A549 (cell line): ENCODE data around the gene NSUN6. TPM values are rescaled to one million over a fixed set of nuclear protein-coding genes. Genes with fewer than 3 reads are reported as not detected.
"Not testable (repeated sequence)": the region's sequence is repeated elsewhere in the genome, so short reads cannot be mapped to it uniquely, and the experiment has no call there.

Source experiments
- ATAC-seq, 2 experiments: fragments of 200-7000 bp in 1 of 2; fragments of >200 bp in 1 of 2; cut with Nextera tagmentation in 1 of 2; cut with Tn5 transposase in 1 of 2; 3 replicates each; pipeline versions ENCODE4 v1.8.0 to v1.9.1; 2018 to 2020; ENCODE audit warnings: mild to moderate bottlenecking in 1 of 2, moderate library complexity in 1 of 2
- CTCF ChIA-PET: fragments of 300-600 bp; sonication (Branson Sonifier 250); formaldehyde crosslinking; extraction: SDS; loops from one replicate; lab custom pipeline; 2021; ENCODE audit warnings: antibody characterized with exemption, inconsistent platforms; lab: Yijun Ruan, JAX
- POLR2A ChIA-PET: fragments of 350-600 bp; formaldehyde crosslinking; extraction: SDS; loops from one replicate; lab custom pipeline; 2021; ENCODE audit warnings: antibody characterized with exemption, inconsistent platforms; lab: Yijun Ruan, JAX
- DNase-seq, 2 experiments: peaks; one replicate each; pipeline versions ENCODE4 v3.0.0 to v3.0.0-alpha.2; 2011 to 2016; ENCODE audit warnings: low read depth in 1 of 2, low spot score in 1 of 2
- FAIRE-seq: peaks from 2 replicates; lab custom pipeline; 2011; peaks lifted over from hg19 to GRCh38; lab: Jason Lieb, UNC
- H3K27ac ChIP-seq, 2 experiments: fragments of >200 bp; sonication (Bioruptor Twin); formaldehyde crosslinking; 3 replicates each; pipeline ENCODE4 v1.5.1; 2016 to 2017
- H3K4me1 ChIP-seq: fragments of >200 bp; sonication (Bioruptor Twin); formaldehyde crosslinking; 3 replicates; pipeline ENCODE4 v1.6.1; 2016
- H3K4me2 ChIP-seq: fragments of >200 bp; sonication (Bioruptor Twin); formaldehyde crosslinking; 3 replicates; pipeline ENCODE4 v1.6.1; 2016
- H3K4me3 ChIP-seq: fragments of >200 bp; sonication (Bioruptor Twin); formaldehyde crosslinking; 3 replicates; pipeline ENCODE4 v1.5.1; 2016
- H3K9me3 ChIP-seq: fragments of >200 bp; sonication (Bioruptor Twin); formaldehyde crosslinking; 3 replicates; pipeline ENCODE4 v1.6.1; 2016
- BHLHE40 ChIP-seq: IDR thresholded peaks from 2 replicates; pipeline ENCODE4 v1.6.1; 2012; ENCODE audit warnings: low read depth, low read length, inconsistent platforms
- CBX8 ChIP-seq: fragments of 200-600 bp; sonication (generic); IDR thresholded peaks from 2 replicates; pipeline ENCODE4 v1.6.1; 2016
- CHD4 ChIP-seq: fragments of 200-600 bp; sonication (generic); IDR thresholded peaks from 2 replicates; pipeline ENCODE4 v1.6.1; 2016; ENCODE audit warnings: antibody characterized with exemption, mild to moderate bottlenecking, borderline replicate concordance
- EHF ChIP-seq: fragments of 250-450 bp; sonication (Bioruptor Pico); IDR thresholded peaks from 2 replicates; pipeline ENCODE4 v1.5.0; 2020; ENCODE audit warnings: mild to moderate bottlenecking
- FOXS1 ChIP-seq: fragments of 250-450 bp; sonication (Bioruptor Pico); IDR thresholded peaks from 2 replicates; pipeline ENCODE4 v1.5.0; 2020; ENCODE audit warnings: mild to moderate bottlenecking, moderate library complexity
- JUN ChIP-seq, 2 experiments: fragments of >200 bp; sonication (Bioruptor Twin); formaldehyde crosslinking; IDR thresholded peaks; 2 replicates in 1 of 2; 3 replicates in 1 of 2; pipeline ENCODE4 v1.6.1; 2016 to 2017
- JUNB ChIP-seq: fragments of >200 bp; sonication (Bioruptor Twin); formaldehyde crosslinking; IDR thresholded peaks from 2 replicates; pipeline ENCODE4 v1.6.1; 2016
- KDM1A ChIP-seq: fragments of 200-600 bp; sonication (generic); IDR thresholded peaks from 2 replicates; pipeline ENCODE4 v1.6.1; 2016; ENCODE audit warnings: low read depth, mild to moderate bottlenecking
- MAFK ChIP-seq: fragments of 450-650 bp; IDR thresholded peaks from 2 replicates; pipeline ENCODE4 v1.6.1; 2014; ENCODE audit not compliant: partially characterized antibody
- NR3C1 ChIP-seq: fragments of >200 bp; sonication (Bioruptor Twin); formaldehyde crosslinking; IDR thresholded peaks from 3 replicates; pipeline ENCODE4 v1.6.1; 2017
- POLR2AphosphoS2 ChIP-seq: conservative IDR thresholded peaks from 2 replicates; pipeline ENCODE4 v1.6.1; 2012; ENCODE audit warnings: low read length, improper control_type of control experiment, inconsistent platforms
- RAD21 ChIP-seq, 2 experiments: fragments of >200 bp in 1 of 2; sonication (Bioruptor Twin) in 1 of 2; formaldehyde crosslinking in 1 of 2; IDR thresholded peaks in 1 of 2; conservative IDR thresholded peaks in 1 of 2; 2 replicates in 1 of 2; 3 replicates in 1 of 2; pipeline ENCODE4 v1.6.1; 2012 to 2018; ENCODE audit warnings: inconsistent platforms in 1 of 2
- RARB ChIP-seq: fragments of 250-450 bp; sonication (Bioruptor Pico); IDR thresholded peaks from 2 replicates; pipeline ENCODE4 v1.8.0; 2021; ENCODE audit warnings: mild to moderate bottlenecking, moderate library complexity
- RNF2 ChIP-seq: fragments of 200-600 bp; sonication (generic); IDR thresholded peaks from 2 replicates; pipeline ENCODE4 v1.6.1; 2016; ENCODE audit warnings: low read depth, mild to moderate bottlenecking, antibody characterized with exemption, moderate library complexity, borderline replicate concordance
- SMC3 ChIP-seq: fragments of >200 bp; sonication (Bioruptor Twin); formaldehyde crosslinking; IDR thresholded peaks from 3 replicates; pipeline ENCODE4 v1.6.1; 2018; ENCODE audit warnings: inconsistent platforms
- SREBF2 ChIP-seq: fragments of 450-650 bp; IDR thresholded peaks from 2 replicates; pipeline ENCODE4 v1.6.1; 2014; ENCODE audit warnings: mild to moderate bottlenecking, moderate library complexity
- ZC3H11A ChIP-seq: fragments of 450-650 bp; IDR thresholded peaks from 2 replicates; pipeline ENCODE4 v1.6.1; 2014; ENCODE audit warnings: antibody characterized with exemption, mild to moderate bottlenecking
- ZNF302 ChIP-seq: fragments of 250-450 bp; sonication (Bioruptor Pico); IDR thresholded peaks from 2 replicates; pipeline ENCODE4 v1.9.0; 2021; ENCODE audit warnings: inconsistent platforms, mild to moderate bottlenecking, moderate library complexity
- WGBS: methylation state at CpG from one replicate; pipeline ENCODE4 v1.1.6; 2017; ENCODE audit errors: missing lambda C conversion rate; 5-methylcytosine and 5-hydroxymethylcytosine counted together
- polyA plus RNA-seq, 4 experiments: library from polyadenylated mRNA; depleted of rRNA in 3 of 4; stranded (reverse); fragments of >200 nt; fragmentation: RNase III in 1 of 4; extraction: RNeasy Plus Mini Kit Qiagen cat#74134 plus additional on column Dnase treatment in 1 of 4; gene quantifications; 2 replicates in 3 of 4; 3 replicates in 1 of 4; pipeline ENCODE4 v1.2.3, GENCODE V29; 2011 to 2017
- TF ChIP-seq, protein P1 (sequence below): IDR thresholded peaks from 2 replicates; pipeline ENCODE4 v1.6.1; 2012
- TF ChIP-seq, protein P2 (sequence below): fragments of >200 bp; sonication (Bioruptor Twin); formaldehyde crosslinking; IDR thresholded peaks from 2 replicates; pipeline ENCODE4 v1.6.1; 2016
- TF ChIP-seq, protein P3 (sequence below): fragments of >200 bp; sonication (Bioruptor Twin); formaldehyde crosslinking; IDR thresholded peaks from 3 replicates; pipeline ENCODE4 v1.5.1; 2016
- TF ChIP-seq, protein P4 (sequence below): fragments of 250-450 bp; sonication (Bioruptor Pico); IDR thresholded peaks from 2 replicates; pipeline ENCODE4 v1.5.0; 2020; ENCODE audit warnings: low read depth, mild to moderate bottlenecking, moderate library complexity

The NSUN6 gene
- polyA plus RNA-seq, 2 of the 4 experiments (the other 2 are of a cell fraction) = 6.5 to 14.7 TPM

DNA sequence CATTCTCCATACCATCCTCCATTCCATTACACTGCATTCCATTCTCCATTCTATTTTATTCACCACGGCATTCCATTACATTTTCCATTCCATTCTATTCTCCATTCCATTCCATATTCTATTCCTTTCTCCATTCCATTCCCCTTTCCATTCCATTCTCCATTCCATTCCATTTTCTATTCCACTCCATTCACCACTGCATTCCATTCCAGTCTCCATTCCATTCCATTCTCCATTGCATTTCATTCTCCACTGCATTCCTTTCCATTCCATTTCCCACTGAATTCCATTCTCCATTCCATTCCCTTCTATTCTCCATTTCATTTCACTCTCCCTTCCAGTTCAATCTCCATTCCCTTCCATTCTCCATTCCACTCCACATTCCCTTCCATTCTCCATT lies 79.6 kb downstream of the NSUN6 start (continued):
- TF ChIP-seq POLR2AphosphoS2 (no peak), JUN (IDR thresholded peaks at IDR 0.05) (no peak), ZNF302 (no peak), SMC3 (no peak), ZC3H11A (no peak), EHF (no peak)
- TF ChIP-seq, protein P1, sequence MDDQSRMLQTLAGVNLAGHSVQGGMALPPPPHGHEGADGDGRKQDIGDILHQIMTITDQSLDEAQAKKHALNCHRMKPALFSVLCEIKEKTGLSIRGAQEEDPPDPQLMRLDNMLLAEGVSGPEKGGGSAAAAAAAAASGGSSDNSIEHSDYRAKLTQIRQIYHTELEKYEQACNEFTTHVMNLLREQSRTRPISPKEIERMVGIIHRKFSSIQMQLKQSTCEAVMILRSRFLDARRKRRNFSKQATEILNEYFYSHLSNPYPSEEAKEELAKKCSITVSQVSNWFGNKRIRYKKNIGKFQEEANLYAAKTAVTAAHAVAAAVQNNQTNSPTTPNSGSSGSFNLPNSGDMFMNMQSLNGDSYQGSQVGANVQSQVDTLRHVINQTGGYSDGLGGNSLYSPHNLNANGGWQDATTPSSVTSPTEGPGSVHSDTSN = no peak

DNA sequence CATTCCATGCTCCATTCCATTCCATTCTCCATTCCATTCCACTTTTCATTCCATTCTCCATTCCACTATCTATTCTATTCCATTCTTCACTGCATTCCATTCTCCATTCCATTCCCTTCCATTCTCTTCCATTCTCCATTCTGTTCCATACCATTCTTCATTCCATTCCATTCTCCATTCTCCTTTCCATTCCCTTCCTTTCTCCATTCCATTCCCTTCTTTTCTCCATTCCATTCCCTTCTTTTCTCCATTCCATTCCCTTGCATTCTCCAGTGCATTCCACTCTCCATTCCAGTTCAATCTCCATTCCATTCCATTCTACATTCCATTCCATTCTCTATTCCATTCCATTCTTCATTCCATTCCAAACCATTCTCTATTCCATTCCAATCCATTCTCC lies 80.3 kb downstream of the NSUN6 start:
- Histone ChIP-seq H3K4me3 (no peak overlapping the region), H3K27ac (no peak overlapping the region), H3K4me2 (no peak overlapping the region), H3K9me3 (peaks cover 17% of the 10 kb centered on the region; the same call in 1 of the 3 replicates), H3K4me1 (no peaks in the 10 kb centered on the region)
- ATAC-seq = no peak
- no peak for FAIRE-seq
- POLR2A ChIA-PET = no interaction called here
- CTCF ChIA-PET = no interaction called here
- TF ChIP-seq RAD21 (conservative IDR thresholded peaks at IDR 0.05 in 1 of 2, IDR thresholded peaks at IDR 0.05 in 1 of 2) (no peak), FOXS1 (no peak), SREBF2 (no peak), BHLHE40 (no peak), ZC3H11A (no peak), ZNF302 (no peak), RARB (CRISPR knock-in tag) (no peak), CHD4 (no peak), JUNB (no peak), RNF2 (no peak), NR3C1 (no peak)
- TF ChIP-seq, protein P2, sequence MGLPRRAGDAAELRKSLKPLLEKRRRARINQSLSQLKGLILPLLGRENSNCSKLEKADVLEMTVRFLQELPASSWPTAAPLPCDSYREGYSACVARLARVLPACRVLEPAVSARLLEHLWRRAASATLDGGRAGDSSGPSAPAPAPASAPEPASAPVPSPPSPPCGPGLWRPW = no peak
- TF ChIP-seq, protein P3, sequence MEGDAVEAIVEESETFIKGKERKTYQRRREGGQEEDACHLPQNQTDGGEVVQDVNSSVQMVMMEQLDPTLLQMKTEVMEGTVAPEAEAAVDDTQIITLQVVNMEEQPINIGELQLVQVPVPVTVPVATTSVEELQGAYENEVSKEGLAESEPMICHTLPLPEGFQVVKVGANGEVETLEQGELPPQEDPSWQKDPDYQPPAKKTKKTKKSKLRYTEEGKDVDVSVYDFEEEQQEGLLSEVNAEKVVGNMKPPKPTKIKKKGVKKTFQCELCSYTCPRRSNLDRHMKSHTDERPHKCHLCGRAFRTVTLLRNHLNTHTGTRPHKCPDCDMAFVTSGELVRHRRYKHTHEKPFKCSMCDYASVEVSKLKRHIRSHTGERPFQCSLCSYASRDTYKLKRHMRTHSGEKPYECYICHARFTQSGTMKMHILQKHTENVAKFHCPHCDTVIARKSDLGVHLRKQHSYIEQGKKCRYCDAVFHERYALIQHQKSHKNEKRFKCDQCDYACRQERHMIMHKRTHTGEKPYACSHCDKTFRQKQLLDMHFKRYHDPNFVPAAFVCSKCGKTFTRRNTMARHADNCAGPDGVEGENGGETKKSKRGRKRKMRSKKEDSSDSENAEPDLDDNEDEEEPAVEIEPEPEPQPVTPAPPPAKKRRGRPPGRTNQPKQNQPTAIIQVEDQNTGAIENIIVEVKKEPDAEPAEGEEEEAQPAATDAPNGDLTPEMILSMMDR = no peak
- TF ChIP-seq, protein P4, sequence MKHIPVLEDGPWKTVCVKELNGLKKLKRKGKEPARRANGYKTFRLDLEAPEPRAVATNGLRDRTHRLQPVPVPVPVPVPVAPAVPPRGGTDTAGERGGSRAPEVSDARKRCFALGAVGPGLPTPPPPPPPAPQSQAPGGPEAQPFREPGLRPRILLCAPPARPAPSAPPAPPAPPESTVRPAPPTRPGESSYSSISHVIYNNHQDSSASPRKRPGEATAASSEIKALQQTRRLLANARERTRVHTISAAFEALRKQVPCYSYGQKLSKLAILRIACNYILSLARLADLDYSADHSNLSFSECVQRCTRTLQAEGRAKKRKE (CRISPR knock-in tag) = no peak
- DNase-seq = no peak

DNA sequence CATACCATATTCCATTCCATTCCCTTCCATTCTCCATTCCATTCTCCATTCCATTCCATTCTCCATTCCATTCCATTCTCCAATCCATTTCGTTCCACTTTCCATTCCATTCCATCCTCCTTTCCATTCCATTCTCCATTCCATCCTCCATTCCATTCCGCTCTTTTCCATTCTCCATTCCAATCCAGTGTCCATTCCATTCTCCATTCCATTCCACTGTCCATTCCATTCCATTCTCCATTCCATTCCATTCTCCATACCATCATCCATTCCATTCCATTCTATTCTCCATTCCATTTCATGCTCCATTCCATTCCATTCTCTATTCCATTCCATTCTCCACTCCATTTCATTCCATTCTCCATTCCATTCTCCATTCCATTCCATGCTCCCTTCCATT lies 81.0 kb downstream of the NSUN6 start:
- H3K4me1 ChIP-seq, DNase-seq, FAIRE-seq, POLR2A ChIA-PET, H3K4me3 ChIP-seq, CTCF ChIA-PET, H3K27ac ChIP-seq, H3K4me2 ChIP-seq, ATAC-seq: not testable (repeated sequence)
- H3K9me3 ChIP-seq = peaks cover 18% of the 10 kb centered on the region; the same call in 2 of the 3 replicates
- WGBS = 88% methylated on average over 2 of the region's 2 CpGs

DNA sequence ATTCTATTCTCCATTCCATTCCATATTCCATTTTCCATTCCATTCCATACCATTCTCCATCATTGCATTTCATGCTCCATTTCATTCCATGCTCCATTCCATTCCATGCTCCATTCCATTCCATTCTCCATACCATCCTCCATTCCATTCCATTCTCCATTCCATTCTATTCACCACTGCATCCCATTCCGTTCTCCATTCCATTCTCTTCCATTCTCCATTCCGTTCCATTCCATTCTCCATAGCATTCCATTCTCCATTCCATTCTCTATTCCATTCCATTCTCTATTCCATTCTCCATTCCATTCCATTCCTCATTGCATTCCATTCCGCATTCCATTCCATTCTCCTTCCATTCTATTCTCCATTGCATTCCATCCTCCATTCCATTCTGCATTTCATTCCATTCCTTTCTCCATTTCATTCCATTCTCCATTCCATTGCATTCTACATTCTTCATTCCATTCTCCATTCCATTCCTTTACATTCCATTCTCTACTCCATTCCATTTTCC lies 84.0 kb downstream of the NSUN6 start:
- no peak for DNase-seq
- 85% methylated on average over 3 of the region's 3 CpGs for WGBS
- no peak for ATAC-seq
- peaks cover 23% of the 10 kb centered on the region; the same call in 2 of the 3 replicates for H3K9me3 ChIP-seq
- FAIRE-seq = no peak
- no peak overlapping the region for H3K27ac ChIP-seq
- H3K4me2 ChIP-seq = no peak overlapping the region
- no peaks in the 10 kb centered on the region for H3K4me1 ChIP-seq
- TF ChIP-seq MAFK (no peak), RARB (CRISPR knock-in tag) (no peak), CBX8 (no peak), KDM1A (no peak), BHLHE40 (no peak)
- no peak overlapping the region for H3K4me3 ChIP-seq
- ChIA-PET POLR2A (no interaction called here), CTCF (no interaction called here)
